IPS-20b (cell line): ENCODE results near the gene SNAP47.

Experiments used
- H3K27ac ChIP-seq: one replicate; pipeline ENCODE4 v1.5.1; 2013; ENCODE audit warnings: low read length
- H3K27me3 ChIP-seq: 2 replicates; pipeline ENCODE4 v1.6.1; 2013; ENCODE audit warnings: mild to moderate bottlenecking, low read length, inconsistent platforms; ENCODE audit not compliant: insufficient read depth
- H3K36me3 ChIP-seq: 2 replicates; pipeline ENCODE4 v1.6.1; 2013; ENCODE audit warnings: low read depth, mild to moderate bottlenecking, inconsistent platforms, low read length, moderate library complexity; ENCODE audit not compliant: insufficient read depth
- H3K4me1 ChIP-seq: 2 replicates; pipeline ENCODE4 v1.6.1; 2013; ENCODE audit warnings: mild to moderate bottlenecking, control low read depth, inconsistent platforms, low read length, moderate library complexity; ENCODE audit not compliant: insufficient read depth
- H3K4me3 ChIP-seq: 2 replicates; pipeline ENCODE4 v1.5.1; 2013; ENCODE audit warnings: mild to moderate bottlenecking, low read length, inconsistent platforms
- H3K9ac ChIP-seq: 2 replicates; pipeline ENCODE4 v1.6.1; 2013; ENCODE audit warnings: low read depth, mild to moderate bottlenecking, inconsistent platforms, low read length, moderate library complexity
- H3K9me3 ChIP-seq: 2 replicates; pipeline ENCODE4 v1.6.1; 2013; ENCODE audit warnings: mild to moderate bottlenecking, low read depth, low read length, inconsistent platforms; ENCODE audit not compliant: insufficient read depth

SNAP47 gene

GRCh38 chr1:227758366-227758765 is 23.1 kb downstream of the SNAP47 start:
- H3K27me3 ChIP-seq, result no peaks in the 10 kb centered on the region
- no peak overlapping the region for H3K4me3 ChIP-seq
- no peaks in the 10 kb centered on the region for H3K9me3 ChIP-seq
- no peak overlapping the region for H3K9ac ChIP-seq
- H3K4me1 ChIP-seq, result no peaks in the 10 kb centered on the region
- H3K27ac ChIP-seq, result no peak overlapping the region
- peaks cover 61% of the 10 kb centered on the region for H3K36me3 ChIP-seq

DNA sequence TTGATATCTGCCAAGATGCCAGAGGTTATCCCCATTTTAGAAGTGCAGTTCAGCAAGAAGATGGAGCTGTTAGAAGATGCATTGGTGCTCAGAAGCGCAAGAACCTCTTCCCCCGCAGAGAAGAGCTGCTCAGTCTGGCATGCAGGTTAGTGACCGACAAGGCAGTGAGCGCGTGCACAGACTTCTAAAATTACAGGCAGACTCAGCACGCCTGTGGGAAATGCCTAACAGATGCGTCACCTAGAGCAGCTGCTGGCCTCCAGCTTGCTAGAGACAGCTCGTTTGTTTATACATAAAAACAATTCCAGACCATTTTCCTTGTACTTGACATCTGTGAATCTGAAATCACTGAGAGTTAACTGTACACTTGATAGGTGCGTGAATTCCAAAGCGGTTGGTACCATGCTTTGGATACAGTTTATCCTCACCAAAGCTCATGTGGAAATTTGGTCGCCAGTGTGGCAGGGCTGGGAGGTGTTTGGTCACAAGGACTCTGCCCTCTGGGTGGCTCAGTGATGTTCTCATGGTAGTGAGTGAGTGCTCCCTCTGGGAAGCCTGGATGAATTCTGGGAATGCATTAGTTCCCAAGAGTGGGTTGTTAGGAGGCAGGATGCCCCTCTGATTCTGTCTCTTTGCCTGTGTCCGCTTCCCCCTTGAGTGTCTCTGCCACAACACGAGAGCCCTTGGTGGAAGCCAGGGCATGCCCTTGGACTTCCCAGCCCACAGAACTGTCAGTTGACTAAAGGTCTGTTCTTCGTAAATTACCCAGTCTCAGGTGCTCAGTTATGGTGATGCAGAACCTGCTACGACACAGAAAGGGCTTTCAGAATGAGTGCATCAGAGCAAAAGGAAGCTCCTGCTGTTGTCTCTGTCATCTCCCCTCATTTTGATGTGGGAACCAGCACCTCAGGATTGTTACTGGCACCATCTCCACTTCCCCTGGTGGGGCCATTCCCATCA is 24.4 kb downstream of the SNAP47 start:
- Histone ChIP-seq H3K27me3 (no peaks in the 10 kb centered on the region), H3K36me3 (peaks cover 56% of the 10 kb centered on the region), H3K9ac (no peak overlapping the region), H3K4me1 (no peaks in the 10 kb centered on the region), H3K4me3 (no peak overlapping the region), H3K9me3 (no peaks in the 10 kb centered on the region), H3K27ac (no peak overlapping the region)

DNA sequence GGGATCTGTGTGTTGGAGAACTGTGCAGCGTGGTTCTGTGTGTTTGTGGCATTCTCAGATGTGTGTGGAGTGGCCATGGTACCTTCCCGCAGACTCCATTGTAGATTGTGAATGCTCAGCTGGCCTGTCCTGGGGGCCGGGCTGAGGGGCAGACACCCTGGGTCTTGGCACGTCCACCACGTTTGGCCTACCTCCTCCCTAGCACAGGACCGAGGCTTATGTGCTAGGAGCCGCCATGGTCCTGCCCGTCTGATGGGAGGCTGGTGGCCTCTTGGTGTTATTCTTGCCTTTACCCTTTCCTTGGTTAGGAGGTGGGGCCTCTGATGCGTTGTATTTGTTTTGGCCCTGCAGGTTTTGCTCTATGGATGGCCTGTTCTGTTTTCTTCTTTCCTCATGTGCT is 25.1 kb downstream of the SNAP47 start:
- no peak overlapping the region for H3K27ac ChIP-seq
- no peak overlapping the region for H3K4me3 ChIP-seq
- H3K9ac ChIP-seq, result no peak overlapping the region
- peaks cover 56% of the 10 kb centered on the region for H3K36me3 ChIP-seq
- H3K27me3 ChIP-seq, result no peaks in the 10 kb centered on the region
- H3K9me3 ChIP-seq, result no peaks in the 10 kb centered on the region
- no peaks in the 10 kb centered on the region for H3K4me1 ChIP-seq

DNA sequence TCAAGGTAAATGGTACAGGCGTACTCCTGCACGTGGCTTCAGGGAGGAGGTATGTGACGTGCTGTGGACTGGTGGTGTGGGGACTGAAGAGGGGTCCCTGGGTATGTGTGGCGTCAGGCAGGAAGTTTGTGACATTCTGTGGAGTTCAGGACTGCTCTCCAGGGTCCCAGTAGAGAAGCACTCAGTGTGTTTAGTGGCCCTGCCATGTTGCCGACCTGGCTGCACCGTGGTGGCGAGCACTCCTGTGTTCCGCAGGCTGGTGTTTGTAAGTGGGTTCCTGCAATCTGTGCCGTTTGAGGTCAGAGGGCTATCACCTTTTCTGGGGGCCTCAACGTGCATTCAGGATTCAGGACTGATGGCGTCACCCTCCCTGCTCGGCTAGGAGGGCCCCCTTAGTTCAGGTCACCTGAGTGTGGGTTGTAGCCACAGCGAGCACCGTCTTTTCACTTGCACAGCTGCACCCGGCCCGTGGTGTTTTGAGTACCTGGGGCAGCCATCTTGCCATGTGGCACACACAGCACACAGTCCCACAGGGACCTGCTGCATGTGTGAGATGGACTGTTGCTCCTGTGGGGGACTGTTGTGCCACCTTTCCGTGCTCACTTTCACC is 26.5 kb downstream of the SNAP47 start:
- H3K4me3 ChIP-seq, result no peak overlapping the region
- no peak overlapping the region for H3K27ac ChIP-seq
- H3K4me1 ChIP-seq, result no peaks in the 10 kb centered on the region
- H3K9me3 ChIP-seq, result no peaks in the 10 kb centered on the region
- no peak overlapping the region for H3K9ac ChIP-seq
- H3K36me3 ChIP-seq, result peaks cover 50% of the 10 kb centered on the region
- H3K27me3 ChIP-seq, result no peaks in the 10 kb centered on the region

GRCh38 chr1:227762231-227762911 is 27.1 kb downstream of the SNAP47 start:
- Histone ChIP-seq H3K27me3 (no peaks in the 10 kb centered on the region), H3K4me1 (no peaks in the 10 kb centered on the region), H3K9ac (no peak overlapping the region), H3K9me3 (no peaks in the 10 kb centered on the region), H3K4me3 (no peak overlapping the region), H3K27ac (no peak overlapping the region), H3K36me3 (peaks cover 50% of the 10 kb centered on the region)

GRCh38 chr1:227763246-227764018 is 28.2 kb downstream of the SNAP47 start:
- no peak overlapping the region for H3K4me3 ChIP-seq
- no peaks in the 10 kb centered on the region for H3K9me3 ChIP-seq
- H3K36me3 ChIP-seq, result peaks cover 55% of the 10 kb centered on the region
- H3K27ac ChIP-seq, result no peak overlapping the region
- H3K27me3 ChIP-seq, result no peaks in the 10 kb centered on the region
- H3K4me1 ChIP-seq, result no peaks in the 10 kb centered on the region
- no peak overlapping the region for H3K9ac ChIP-seq

DNA sequence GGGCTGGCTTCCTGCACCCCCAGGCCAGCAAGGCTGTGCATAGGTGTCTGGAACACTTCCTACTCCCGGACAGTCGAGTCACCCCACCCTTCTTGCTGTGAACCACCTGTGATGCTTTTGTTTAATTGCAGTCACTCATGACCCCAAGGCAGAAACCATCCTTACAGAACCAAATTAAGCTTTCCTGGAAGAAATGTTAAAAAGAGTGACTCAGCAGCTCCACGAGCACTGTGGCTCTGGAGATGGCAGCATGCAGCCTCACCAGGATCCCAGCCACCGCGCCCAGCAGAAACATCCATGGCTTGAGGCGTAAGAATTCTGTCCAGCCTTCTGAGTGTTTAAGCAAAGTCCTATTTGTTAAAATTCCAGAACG is 28.8 kb downstream of the SNAP47 start:
- no peak overlapping the region for H3K9ac ChIP-seq
- H3K4me3 ChIP-seq, result no peak overlapping the region
- H3K27me3 ChIP-seq, result no peaks in the 10 kb centered on the region
- H3K27ac ChIP-seq, result no peak overlapping the region
- no peaks in the 10 kb centered on the region for H3K4me1 ChIP-seq
- no peaks in the 10 kb centered on the region for H3K9me3 ChIP-seq
- peaks cover 55% of the 10 kb centered on the region for H3K36me3 ChIP-seq

DNA sequence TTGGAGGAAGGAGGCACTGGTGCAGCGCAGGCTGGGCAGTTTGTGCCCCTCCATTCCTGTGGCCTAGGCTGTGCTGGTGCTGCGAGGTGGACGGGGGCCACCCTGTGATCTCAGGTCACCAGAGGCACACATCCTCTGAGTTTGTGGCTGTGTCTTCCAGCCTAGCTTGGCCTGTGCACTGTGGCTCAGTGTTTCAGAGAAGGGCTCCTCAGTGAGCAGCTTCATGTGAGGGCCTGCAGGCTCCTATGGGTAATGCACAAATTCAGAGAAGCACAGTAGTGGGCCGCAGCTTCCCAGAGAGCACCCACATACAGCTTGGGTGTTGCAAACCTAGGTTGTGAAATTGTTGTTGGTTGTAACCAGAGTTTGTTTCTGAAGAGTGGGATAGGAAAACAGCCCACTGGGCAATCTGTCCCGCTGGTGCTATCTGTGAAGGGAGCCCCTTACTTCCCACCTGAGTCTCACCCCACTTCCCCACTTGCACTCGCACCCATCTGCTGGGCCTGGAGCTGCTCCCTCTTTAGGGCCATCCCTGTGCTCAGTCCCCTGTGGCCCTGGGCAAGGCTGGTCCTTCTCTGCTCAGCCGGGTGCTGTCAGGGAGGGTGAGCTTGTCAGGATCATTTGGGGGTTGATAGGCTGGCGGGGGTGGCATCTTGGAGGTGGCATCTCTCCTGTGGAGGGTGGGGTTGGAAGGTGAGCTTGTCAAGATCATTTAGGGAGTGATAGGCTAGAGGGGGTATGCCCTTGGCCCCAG is 30.2 kb downstream of the SNAP47 start:
- H3K9ac ChIP-seq, result no peak overlapping the region
- peaks cover 45% of the 10 kb centered on the region for H3K36me3 ChIP-seq
- H3K27ac ChIP-seq, result no peak overlapping the region

GRCh38 chr1:227766015-227766634 is 30.9 kb downstream of the SNAP47 start:
- no peak overlapping the region for H3K4me3 ChIP-seq
- no peak overlapping the region for H3K27ac ChIP-seq
- H3K36me3 ChIP-seq, result peaks cover 39% of the 10 kb centered on the region
- no peak overlapping the region for H3K9ac ChIP-seq
- H3K27me3 ChIP-seq, result no peaks in the 10 kb centered on the region
- no peaks in the 10 kb centered on the region for H3K4me1 ChIP-seq
- H3K9me3 ChIP-seq, result no peaks in the 10 kb centered on the region

More for the DNA sequence above, 30.2 kb downstream of the SNAP47 start:
- H3K4me3 ChIP-seq, result no peak overlapping the region
- no peaks in the 10 kb centered on the region for H3K27me3 ChIP-seq
- no peaks in the 10 kb centered on the region for H3K9me3 ChIP-seq
- no peaks in the 10 kb centered on the region for H3K4me1 ChIP-seq

DNA sequence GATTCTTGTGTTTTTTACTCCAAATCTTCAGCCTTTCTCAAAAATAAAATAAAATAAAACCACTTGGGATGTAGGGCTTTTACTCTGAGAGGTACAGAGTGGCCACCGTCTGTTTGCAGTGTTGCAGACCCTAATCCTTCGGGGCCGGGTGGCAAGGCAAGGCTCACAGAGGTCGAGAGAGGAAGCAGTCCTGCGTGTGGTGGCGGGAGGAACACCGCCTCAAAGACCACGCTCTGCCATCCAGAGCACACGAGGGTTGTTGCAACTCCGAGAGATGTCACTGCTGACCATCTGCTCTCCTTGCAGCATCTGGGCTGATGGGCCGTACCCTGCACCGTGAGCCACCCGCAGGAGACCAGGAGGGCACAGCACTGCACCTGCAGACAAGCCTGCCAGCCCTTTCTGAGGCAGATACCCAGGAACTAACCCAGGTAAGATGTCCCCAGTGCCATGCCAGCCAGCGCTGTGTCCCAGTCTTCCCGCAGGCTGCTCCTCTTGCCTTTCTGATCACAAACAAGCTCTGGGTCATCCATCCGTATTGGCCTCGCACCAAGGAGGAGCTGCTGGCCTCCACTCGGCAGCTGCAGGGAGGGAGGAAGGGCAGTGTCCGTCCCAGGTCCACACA is 31.5 kb downstream of the SNAP47 start:
- Histone ChIP-seq H3K4me1 (no peaks in the 10 kb centered on the region), H3K9me3 (no peaks in the 10 kb centered on the region), H3K9ac (no peak overlapping the region), H3K27ac (no peak overlapping the region), H3K36me3 (peaks cover 32% of the 10 kb centered on the region), H3K27me3 (no peaks in the 10 kb centered on the region), H3K4me3 (no peak overlapping the region)
